GM03348 (cell line): ENCODE results near the gene TRPV3.
A peak's percentile ranks its signal among the peaks of the same experiment; 100 is the strongest.
"Not testable (repeated sequence)": the region's sequence is repeated elsewhere in the genome, so short reads cannot be mapped to it uniquely, and the experiment has no call there.

Source experiments
- DNase-seq: peaks from one replicate; pipeline ENCODE4 v3.0.0; 2012; ENCODE audit warnings: low spot score

Gene TRPV3

GRCh38 chr17:3524024-3524423 is 33.6 kb downstream of the TRPV3 start:
- DNase-seq, result no peak

GRCh38 chr17:3519472-3519871 is 38.1 kb downstream of the TRPV3 start:
- not testable (repeated sequence) for DNase-seq

DNA sequence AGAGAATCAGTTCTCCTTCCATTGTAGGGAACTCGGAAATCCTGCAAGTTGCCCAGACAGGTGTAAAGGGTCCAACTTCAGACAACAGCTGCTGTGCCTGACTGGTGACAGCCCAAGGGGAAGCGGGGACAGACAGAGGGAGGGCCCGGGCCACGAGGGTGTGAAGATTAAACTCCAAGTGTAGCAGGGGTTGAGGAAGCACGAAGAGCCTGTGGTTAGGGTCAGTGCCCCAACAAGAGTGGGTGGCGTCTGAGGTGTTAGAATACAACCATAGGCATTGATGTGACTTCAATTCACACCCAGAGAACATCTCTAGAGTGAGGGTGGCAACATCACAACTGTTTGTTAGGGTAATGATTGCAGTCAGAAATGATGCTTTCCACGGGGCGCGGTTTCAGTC is 42.7 kb downstream of the TRPV3 start:
- no peak for DNase-seq

DNA sequence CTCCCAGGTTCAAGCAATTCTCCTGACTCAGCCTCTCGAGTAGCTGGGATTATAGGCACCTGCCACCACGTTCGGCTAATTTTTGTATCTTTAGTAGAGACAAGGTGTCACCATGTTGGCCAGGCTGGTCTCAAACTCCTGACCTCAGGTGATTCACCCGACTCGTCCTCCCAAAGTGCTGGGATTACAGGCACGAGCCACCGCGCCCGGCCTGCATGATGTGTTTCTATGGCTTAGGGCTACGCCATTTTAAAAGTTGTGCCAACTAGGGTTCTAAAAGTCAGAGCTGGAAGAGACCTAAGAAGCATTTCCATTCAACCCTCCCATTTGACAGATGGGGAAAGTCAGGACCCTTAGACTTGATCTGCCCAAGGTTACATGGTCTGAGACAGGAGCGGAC is 43.4 kb downstream of the TRPV3 start:
- not testable (repeated sequence) for DNase-seq

DNA sequence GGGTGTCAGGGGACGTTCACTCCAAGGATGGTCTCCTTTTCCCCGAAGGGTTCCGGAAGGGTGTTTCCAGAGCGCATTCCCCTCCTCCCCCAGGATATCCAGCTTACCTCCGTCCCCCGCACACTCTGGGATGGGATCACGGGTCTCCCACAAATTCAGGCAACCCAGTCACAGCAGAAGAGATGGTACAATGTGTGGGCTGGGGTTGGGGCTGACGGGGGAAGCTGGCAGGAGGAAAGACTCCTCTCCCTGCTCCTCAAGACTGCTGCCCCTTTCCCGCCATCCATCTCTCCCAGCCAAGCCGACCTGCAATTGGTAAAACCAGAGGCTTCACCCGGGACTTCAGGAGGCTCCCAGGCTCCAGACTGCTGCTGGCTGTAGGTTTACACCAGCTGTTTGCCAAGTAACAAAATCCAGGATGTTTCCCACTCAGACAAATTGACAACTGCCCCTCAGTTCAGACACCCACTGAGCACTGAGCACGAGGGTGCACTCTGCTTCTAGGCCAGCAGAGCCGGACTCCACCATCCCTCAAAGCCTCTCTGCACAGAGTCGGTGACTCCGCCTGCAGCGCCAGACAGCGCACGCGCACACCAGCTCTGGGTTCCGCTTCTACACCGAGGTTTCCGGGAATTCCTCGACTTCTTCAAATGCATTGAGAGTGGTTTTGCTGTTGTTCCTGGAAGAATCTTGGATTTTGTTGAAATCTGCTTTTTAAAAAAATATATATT is 44.1 kb downstream of the TRPV3 start:
- no peak for DNase-seq

- DNase-seq, result peak; percentile 83
Observed at GRCh38 chr17:3512505-3513171, 45.0 kb downstream of the TRPV3 start.

DNA sequence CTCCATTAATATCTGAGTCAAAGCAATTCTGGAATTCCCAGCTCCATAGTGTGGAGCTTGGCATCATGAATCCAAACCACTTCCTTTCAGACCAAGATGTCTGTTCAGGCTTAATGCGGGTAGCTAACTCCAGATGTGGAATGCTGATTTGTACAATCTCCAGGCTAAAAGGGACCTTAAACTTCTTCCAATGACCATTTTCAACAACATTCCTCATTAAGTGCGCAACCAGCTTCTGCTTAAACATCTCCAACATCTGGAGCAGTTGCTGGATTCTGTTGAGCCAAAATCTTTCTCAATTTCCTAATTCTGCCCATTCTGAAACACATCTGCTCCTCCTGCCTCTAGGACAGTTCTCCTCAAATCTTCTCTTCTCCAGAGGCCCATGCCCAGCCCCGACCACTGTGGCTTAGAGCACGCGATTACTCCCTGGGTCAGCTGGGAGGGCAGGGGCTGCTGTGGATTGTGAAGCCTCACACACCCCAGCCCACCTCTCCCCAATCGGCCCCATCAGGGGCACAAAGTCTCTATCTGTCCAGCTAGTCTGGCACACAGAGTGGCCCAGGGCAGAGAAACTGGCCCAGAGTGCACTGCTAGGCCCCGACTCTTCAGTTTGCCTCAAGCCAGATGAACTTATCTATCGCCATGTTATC is 45.6 kb downstream of the TRPV3 start:
- DNase-seq, result peak; percentile 67

DNA sequence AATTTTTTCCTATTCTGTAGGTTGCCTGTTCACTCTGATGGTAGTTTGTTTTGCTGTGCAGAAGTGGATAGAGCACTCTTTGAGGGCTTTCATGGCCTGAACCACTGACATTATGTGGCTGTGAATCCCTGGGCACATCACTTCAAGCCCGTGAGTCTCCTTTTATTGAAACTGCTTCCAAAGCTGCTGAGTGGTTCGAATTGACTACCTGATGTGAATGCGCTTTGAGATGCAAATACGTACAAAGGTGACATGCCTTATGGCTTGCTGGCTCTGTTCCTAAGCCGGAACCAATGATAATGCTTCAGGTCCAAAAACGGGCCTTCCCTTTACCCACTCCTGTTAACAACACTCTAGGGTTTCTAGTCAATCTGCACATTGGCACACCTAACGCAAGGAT is 47.5 kb downstream of the TRPV3 start:
- DNase-seq, result no peak

GRCh38 chr17:3507869-3508268 is 49.7 kb downstream of the TRPV3 start:
- DNase-seq, result no peak

- no peak for DNase-seq
Observed at GRCh38 chr17:3507071-3507470, 50.5 kb downstream of the TRPV3 start.

GRCh38 chr17:3506054-3506453 is 51.6 kb downstream of the TRPV3 start:
- no peak for DNase-seq

DNA sequence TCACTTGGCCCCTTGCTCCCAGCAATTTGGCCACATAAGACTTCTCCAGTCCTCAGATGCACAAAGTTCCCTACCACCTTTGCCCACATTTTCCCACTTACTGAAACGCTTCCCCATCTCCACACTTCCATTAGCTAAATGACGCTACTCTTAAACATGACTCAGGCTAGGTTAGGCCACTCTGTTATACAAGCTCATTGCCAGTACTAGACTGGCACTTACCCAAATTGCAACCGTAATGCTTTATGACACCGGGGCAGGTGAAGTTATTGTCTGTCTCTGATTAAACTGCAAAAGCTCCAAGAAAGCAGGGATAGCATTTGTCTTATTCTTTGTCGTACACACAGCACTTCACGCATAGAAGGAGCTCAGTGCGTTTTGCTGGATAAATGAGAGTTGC is 52.6 kb downstream of the TRPV3 start:
- no peak for DNase-seq

DNA sequence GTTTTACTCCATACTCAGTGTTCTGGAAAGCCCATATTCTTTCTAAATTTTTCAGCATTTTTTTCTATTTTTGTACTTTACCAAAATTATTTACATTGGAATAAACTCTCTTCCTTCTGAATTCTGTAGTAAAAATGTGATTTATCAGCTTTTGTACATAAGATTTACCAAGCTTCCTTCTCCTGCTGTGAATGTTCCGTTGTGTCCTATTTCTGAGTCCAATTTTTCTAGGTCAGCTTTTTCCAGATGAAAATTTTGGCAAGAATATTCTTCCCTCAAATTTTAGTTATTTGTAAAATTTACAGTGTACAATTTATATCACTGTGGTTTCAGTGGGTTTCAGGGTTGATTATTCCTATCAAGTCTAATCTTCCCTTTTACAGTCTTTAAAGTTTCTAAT is 54.3 kb downstream of the TRPV3 start:
- DNase-seq, result no peak

DNA sequence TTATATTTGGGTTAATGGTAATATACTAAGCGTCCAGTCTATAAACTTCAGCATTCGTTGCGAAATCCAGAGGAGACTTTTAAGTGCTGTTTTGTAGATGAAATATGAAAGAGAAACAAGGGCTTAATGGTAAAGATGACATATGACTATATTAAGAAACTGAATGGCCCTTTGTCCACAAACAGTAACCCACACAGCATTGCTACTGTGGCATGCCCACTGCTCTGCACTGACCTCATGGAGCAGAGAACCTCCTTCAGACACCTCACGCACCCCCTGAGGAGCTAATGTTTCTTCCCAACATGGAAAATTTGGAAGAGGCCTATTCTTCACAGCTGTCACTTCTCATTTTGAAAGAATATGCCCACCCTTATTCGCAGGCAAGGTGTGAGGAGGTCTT is 55.1 kb downstream of the TRPV3 start:
- no peak for DNase-seq

DNA sequence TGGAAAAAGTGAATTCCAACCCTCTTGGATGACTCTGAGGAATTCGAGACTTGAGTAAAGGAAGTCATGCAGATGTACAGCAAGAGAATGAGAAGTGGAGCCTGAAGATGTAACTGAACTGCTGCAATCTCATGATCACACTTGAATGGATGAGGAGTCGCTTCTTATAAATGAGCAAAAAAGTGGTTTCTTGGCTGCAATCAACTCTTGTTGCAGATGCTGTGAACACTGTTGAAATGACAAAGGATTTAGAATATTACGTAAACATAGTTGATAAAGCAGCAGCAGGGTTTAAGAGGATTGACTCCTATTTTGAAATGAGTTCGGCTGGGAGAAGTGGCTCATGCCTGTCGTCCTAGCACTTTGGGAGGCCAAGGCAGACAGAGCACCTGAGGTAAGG is 56.3 kb downstream of the TRPV3 start:
- DNase-seq, result no peak

DNA sequence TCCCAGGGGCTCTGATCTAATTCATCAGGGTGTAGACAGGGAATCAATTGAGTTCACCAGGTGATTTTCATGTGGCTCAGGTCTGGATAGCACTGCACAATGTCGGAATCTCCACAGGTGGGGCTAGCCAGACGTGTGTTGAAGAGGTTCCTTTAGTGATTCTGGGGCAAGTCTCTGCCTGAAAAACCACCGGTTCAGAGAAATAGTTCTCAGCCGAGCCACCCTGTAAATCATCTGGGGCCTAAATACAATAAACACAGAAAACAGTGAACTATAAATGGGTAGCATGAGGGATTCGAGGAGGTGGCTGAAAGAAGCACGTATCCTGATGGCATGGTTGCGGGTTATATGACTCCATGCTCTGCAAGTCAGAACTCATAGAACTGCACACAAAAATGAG is 60.5 kb downstream of the TRPV3 start:
- DNase-seq, result no peak

DNA sequence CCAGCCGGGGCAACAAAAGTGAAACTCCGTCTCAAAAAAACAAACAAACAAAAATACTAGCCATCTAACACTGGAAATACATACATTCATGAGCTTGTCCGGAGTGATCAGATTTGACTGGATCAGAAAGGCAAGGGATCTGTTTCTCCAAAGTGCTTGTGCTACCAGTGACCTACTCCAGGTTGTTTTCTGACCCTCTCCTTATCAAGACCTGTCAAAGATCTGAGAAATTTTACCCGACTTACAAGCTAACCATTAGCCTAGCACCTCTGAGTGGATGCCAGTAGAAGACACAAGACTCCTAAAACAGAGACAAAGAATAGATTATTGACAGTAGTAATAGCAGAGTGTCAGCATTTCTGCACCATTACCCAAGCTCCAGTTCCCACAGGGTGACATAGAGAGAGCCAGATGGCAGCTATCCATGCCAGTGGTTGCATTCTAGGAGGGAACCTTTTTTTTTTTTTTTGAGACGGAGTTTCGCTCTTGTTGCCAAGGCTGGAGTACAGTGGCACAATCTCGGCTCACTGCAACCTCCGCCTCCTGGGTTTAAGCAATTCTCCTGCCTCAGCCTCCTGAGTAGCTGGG is 72.0 kb downstream of the TRPV3 start:
- DNase-seq, result no peak

GRCh38 chr17:3482852-3483251 is 74.8 kb downstream of the TRPV3 start:
- no peak for DNase-seq

DNA sequence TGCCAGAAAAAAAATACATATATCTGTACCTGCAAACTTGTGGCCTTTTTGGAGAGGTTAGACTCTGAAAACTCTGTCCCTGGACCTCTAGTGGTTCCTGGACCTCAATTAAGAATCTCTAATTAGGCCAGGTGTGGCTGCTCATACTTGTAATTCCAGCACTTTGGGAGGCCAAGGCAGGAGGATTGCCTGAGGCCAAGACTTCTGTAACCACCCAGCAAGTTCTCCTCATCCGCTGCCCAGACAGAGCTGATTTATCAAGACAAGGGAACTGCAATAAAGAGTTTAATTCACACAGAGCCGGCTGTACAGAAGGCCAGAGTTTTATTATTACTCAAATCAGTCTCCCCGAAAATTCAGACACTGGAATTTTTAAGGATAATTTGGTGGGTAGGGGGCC is 77.6 kb downstream of the TRPV3 start:
- DNase-seq, result no peak

GRCh38 chr17:3475812-3476610 is 81.6 kb downstream of the TRPV3 start, which contains the start of gene ASPA:
Gene ASPA, plus strand, starts transcription at chr17:3475997. Its CDS starts 163 bp downstream, at chr17:3476160.
- peak; percentile 60 for DNase-seq

DNA sequence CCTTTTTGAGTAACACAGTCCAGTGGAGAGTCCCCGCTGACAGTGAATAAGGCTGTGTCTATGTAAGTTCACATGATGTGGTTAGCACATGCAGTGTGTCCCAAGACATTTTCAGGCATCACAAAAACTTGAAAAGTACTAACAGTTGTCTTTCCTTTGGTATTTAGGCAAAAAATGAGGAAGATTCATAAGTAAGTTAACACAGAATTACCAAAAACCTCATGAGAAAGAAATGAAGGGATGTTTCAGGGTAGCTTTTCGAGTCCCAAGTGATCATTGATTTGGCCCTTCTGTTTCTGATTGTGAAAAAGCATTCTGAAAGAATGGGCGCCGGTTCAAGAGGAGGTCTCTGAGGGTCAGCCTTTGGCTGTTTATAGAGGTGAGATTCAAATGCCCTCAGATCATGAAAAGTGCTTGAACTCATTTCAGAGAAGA is 82.3 kb downstream of the TRPV3 start:
- DNase-seq, result no peak

DNA sequence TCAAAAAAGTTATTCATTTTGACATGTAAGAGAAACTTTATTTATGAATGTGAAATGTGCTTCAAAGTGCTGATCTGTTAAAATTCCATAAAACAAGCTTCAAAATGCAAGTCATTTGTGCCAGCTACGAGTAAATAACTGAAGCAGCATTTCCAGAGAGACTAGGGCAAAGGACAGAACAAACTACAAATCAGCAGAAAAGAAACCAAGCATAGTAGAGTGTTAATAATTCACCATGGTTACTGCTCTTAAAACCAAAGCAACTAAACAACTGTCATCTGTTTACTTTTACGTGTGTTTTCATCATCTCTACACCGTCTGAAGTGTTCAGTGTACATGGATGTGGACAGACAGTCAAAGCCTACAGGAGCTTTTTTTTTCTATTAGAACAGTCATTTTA is 83.4 kb downstream of the TRPV3 start:
- DNase-seq, result no peak
